PFSK-1 (cell line): ENCODE data around the gene B4GALT2.

Source experiments
- FOXP2 ChIP-seq: optimal IDR thresholded peaks from 2 replicates; pipeline ENCODE3; 2011; ENCODE audit warnings: borderline replicate concordance, control low read depth, inconsistent platforms; ENCODE audit not compliant: insufficient read depth; ENCODE audit errors: extremely low read length, extremely low read depth
- POLR2AphosphoS5 ChIP-seq: IDR thresholded peaks from 2 replicates; pipeline ENCODE4 v1.6.1; 2012; ENCODE audit warnings: low read depth, mild to moderate bottlenecking, control low read depth, low read length, moderate library complexity
- REST ChIP-seq, 2 experiments: IDR thresholded peaks; 2 replicates each; pipeline versions ENCODE4 v1.6.1 to v1.8.0; 2011 to 2012; ENCODE audit warnings: low read depth in 2 of 2, low read length in 2 of 2, control low read depth in 1 of 2, inconsistent platforms in 1 of 2, mild to moderate bottlenecking in 1 of 2, moderate library complexity in 1 of 2; ENCODE audit not compliant: insufficient read depth in 1 of 2
- SIN3A ChIP-seq: IDR thresholded peaks from 2 replicates; pipeline ENCODE4 v1.6.1; 2012; ENCODE audit warnings: mild to moderate bottlenecking, low read length, moderate library complexity, borderline replicate concordance; ENCODE audit not compliant: insufficient read depth
- TAF1 ChIP-seq: IDR thresholded peaks from 2 replicates; pipeline ENCODE4 v1.6.1; 2012; ENCODE audit warnings: low read length, control low read depth, borderline replicate concordance; ENCODE audit not compliant: insufficient read depth

The B4GALT2 gene

GRCh38 chr1:44024903-44025525 is 46.0 kb downstream of the B4GALT2 start:
- TF ChIP-seq FOXP2 (no peak), POLR2AphosphoS5 (no peak), REST (IDR thresholded peaks at IDR 0.05; ENCODE audit: insufficient read depth in 1 of 2, low read depth in 2 of 2, low read length in 2 of 2) (no peak), SIN3A (no peak)

- no peak for TF ChIP-seq FOXP2
- no peak for TF ChIP-seq POLR2AphosphoS5
- TF ChIP-seq SIN3A: no peak
- no peak for TF ChIP-seq TAF1
- TF ChIP-seq REST (IDR thresholded peaks at IDR 0.05; ENCODE audit: insufficient read depth in 1 of 2, low read depth in 2 of 2, low read length in 2 of 2): no peak
Observed at GRCh38 chr1:44025816-44026215, 46.8 kb downstream of the B4GALT2 start.

GRCh38 chr1:44027320-44027719 is 48.3 kb downstream of the B4GALT2 start:
- TF ChIP-seq SIN3A (no peak), TAF1 (no peak), REST (IDR thresholded peaks at IDR 0.05; ENCODE audit: insufficient read depth in 1 of 2, low read depth in 2 of 2, low read length in 2 of 2) (no peak), FOXP2 (no peak), POLR2AphosphoS5 (no peak)

- TF ChIP-seq REST (IDR thresholded peaks at IDR 0.05; ENCODE audit: insufficient read depth in 1 of 2, low read depth in 2 of 2, low read length in 2 of 2): no peak
- no peak for TF ChIP-seq TAF1
- no peak for TF ChIP-seq POLR2AphosphoS5
- no peak for TF ChIP-seq SIN3A
- TF ChIP-seq FOXP2: no peak
Observed at GRCh38 chr1:44029260-44029910, 50.4 kb downstream of the B4GALT2 start.
